ENCODE measurements around the gene BPIFB3.

The BPIFB3 gene

DNA sequence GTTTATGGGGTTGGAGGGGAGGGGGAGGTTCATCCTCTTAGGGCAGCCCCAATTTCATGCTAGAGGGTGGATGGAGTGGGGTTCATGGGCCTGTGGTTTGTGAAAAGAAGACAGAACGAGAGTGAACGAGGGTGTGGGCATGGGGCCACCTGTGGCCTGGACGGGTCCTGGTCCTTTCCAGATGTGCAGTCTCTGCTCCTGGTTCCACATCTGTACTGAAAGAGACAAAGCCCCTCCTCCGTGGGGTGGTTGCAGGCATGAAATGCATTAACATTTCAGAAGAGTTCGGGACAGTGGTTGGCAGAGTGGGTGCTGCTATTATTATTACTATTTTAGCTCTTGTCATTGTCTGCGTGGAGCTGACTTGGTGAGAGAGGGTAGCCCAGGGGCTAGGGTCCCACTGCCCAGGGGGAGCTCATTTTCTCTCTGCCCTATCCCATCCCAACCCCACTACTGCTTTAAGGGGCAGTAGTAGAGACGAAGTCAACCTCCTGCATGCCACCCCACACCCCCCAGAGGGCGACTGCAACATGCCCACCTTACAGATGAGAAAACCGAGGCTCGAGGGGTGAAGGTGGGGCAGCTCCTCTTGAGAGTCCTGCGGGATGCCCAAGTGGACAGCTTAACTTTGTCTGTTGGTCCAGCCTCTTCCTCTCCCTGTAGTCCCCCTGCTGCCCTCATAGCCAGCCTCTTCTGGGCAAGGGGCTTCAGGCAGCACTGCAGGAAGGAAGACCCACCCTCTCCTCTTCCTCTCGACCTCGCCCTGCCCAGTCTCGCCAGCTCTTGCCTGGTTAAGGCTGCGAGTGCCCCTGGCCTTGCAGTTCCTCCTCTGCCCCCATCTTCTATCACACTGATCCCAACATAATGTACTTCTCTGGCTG is 37.8 kb upstream of the BPIFB3 start:
- DNase-seq (ENCODE audit: low read depth, low spot score): no peak

DNA sequence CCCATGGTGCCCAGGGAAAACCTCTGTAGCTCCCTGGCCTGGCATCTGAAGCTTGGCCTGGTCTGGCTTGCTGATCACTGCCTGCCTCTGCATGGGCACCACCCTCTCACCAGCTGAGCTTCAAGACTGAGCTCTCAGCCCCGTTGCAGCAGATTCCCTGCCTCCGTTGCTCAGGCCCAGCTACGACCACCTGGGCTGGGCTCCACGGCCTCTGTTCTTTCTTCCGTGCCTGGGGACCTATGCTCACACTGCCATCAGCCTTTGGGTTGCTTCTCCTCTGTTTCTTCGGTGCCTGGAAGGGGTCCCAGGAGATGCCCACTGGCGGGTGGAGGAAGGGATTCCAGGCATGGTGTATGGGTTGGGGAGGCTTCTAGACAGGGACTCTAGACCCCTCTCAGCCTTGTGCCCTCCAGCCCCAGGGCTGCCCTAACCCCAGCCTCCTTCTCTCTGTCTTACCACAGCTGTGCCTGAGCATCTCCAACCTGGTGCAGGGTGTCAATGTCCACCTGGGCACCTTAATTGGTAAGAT is 37.1 kb upstream of the BPIFB3 start:
- no peak for DNase-seq (ENCODE audit: low read depth, low spot score)

DNA sequence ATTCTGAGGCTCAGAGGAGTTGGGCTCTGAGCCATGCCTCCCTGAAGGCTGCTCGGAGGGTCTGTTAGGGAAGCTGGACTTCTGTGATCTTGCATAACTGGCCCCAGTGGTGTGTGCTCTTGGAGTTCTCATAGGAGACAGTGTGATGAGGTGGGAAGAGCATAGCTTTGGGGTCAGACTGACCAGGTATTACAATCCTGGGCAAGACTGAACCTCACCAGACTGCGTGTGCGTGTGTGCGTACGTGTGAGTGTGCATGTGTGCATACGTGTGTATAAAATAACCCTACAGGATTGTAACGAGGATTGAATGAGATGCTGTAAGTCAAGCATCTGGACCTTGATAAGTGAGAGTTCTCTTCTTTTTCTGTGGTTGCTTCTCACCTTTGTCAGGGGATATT is 36.2 kb upstream of the BPIFB3 start:
- DNase-seq (ENCODE audit: low read depth, low spot score): no peak

- DNase-seq (ENCODE audit: low read depth, low spot score): no peak
Observed at GRCh38 chr20:33018169-33018931, 35.4 kb upstream of the BPIFB3 start.

GRCh38 chr20:33019465-33020277 is 34.0 kb upstream of the BPIFB3 start:
- DNase-seq (ENCODE audit: low read depth, low spot score): no peak

DNA sequence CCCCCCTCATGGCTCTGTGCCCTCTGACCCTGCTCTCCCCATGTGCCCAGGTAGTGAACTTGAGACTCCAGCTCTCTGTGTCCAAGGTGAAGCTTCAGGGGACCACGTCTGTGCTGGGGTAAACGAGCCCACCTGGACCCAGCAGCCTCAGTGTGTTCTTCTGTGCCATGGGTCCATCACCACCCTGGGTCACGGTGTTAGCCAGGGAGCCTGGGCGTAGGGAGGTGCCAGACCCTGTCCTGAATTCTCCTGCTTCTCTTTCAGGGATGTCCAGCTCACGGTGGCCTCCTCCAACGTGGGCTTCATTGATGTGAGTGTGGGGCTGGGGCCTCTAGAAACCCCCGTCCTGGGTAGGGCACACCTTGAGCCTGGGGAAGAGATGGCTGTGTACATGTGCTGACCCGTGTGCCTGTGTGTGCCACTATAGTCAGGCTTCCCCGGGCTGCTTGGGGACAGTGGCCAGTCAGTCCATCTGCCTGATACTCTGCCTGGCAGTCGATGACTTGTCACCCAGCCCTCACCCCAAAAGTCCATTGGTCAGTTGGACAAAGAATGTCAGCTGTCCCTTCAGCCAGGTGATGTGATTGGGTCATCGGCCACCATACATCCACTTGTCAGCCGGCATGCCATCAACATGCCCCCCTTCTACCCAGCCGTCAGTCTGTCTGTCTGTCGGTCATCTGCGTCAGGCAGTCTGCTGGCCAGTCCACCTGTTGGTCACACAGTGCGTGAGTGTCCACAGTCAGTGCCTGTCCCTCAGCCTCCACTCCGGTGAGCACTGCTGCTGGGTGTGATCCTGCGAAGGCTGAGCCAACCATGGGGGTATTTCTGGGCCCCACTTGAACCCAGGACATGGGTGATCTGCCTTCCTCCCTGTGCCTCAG is 33.2 kb upstream of the BPIFB3 start:
- no peak for DNase-seq (ENCODE audit: low read depth, low spot score)

- no peak for DNase-seq (ENCODE audit: low read depth, low spot score)
Observed at GRCh38 chr20:33021879-33022278, 31.8 kb upstream of the BPIFB3 start.

DNA sequence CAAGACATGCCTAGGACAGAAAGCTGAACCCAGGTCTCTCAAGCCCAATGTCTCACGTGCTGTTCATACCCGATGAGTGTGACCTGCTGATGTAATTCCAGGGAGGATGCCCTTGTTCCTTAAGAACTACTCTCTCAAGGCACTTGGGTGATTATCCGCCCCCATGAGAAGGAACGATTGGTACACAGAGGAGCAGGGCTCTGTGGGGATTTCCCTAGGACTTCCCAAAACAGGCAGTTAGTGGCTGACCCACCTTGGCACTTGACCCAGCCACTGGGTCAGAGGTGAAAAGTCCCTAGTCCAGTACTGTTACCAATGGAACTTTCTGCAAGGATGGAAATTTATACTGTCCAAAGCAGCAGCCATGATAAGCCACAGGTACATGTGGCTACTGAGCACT is 31.4 kb upstream of the BPIFB3 start:
- no peak for DNase-seq (ENCODE audit: low read depth, low spot score)

- DNase-seq (ENCODE audit: low read depth, low spot score): no peak
Observed at GRCh38 chr20:33022694-33023438, 30.8 kb upstream of the BPIFB3 start.

DNA sequence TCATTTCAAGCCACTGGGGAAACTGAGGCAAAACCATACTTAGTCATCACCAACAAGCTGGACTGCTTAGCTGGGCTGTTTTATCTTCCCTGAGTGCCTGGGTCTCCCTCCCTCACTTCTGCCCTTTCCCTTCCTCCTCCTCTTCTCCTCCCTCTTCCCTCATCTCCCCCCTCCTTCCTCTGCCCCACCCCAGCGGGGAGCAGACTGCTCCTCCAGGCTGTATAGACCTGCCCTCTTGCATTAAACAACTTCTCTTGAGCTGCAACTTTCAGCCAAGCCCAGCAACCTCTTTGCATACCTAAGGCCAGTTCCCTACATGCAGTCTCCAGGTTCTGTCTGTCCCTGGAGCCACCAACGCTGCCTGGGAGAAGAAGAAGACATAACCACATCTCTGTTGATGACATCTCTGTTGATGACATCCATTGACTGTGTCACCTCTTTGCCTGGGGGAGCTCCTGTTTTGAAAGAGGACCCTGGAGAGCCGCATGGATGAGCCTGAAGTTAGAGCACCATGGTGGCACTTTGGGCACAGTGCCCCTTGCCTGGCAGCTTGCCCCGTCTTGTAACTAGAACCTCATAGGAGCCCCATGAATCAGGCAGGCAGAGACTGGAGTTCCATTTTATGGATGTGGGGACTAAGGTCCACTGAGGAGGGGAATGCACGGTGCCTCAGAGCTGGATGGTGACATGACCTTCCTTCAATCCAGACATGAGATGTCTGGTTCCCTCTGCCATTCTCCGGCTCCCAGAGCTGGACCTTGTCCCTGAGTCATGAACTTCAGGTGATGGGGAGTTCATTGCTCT is 30.1 kb upstream of the BPIFB3 start:
- DNase-seq (ENCODE audit: low read depth, low spot score): no peak

GRCh38 chr20:33024243-33024560 is 29.5 kb upstream of the BPIFB3 start:
- no peak for DNase-seq (ENCODE audit: low read depth, low spot score)

DNA sequence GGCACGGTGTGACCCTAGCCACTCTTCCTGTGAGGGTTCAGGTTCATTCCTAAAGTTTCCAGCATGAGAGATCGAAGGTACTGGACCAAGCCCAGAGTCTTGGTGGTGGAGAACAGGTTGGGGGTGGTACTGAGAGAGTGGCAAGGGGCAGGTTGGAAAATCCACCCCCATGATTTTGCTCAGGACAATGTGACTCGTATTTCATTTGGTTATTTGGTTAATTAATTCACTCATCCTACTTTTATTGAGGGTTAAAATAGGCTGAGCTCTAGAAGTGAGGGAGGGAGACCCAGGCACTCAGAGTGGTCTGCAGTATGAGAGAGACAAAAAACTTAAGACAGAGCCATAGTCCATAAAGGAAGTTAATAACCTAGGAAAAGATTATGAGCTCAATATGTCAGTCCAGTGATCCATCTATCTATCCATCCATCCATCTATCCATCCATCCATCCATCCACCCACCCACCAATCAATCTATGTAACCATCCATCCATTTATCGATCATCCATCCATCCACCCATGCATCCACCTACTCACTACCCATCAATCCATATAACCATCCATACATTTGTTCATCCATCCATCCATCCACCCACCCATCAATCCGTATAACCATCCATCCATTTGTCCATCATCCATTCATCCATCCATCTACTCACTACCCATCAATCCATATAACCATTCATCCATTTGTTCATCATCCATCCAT is 28.9 kb upstream of the BPIFB3 start:
- no peak for DNase-seq (ENCODE audit: low read depth, low spot score)

GRCh38 chr20:33025318-33025876 is 28.3 kb upstream of the BPIFB3 start:
- DNase-seq (ENCODE audit: low read depth, low spot score): no peak

- DNase-seq (ENCODE audit: low read depth, low spot score): no peak
Observed at GRCh38 chr20:33026072-33026778, 27.5 kb upstream of the BPIFB3 start.

GRCh38 chr20:33026779-33027759 is 26.6 kb upstream of the BPIFB3 start:
- DNase-seq (ENCODE audit: low read depth, low spot score): no peak

All from ELF-1 (cell line).